Stimulated activated naive B cell treated with anti-CD40 and anti-IgM and Interleukin-4, amounts not matched to agents 10 μg/mL and 1 μg/mL and 100 μg/mL, for 72 hours (primary cell): Measurements from ENCODE around the gene VPS16.

Experiments
- ATAC-seq, 2 donors: fragments of 150-1000 bp; cut with Tn5 transposase; replicated peaks; 2 replicates each; pipeline ENCODE4 v1.10.0; 2021; ENCODE audit warnings: moderate library complexity in 1 of 2
- DNase-seq: peaks from one replicate; pipeline ENCODE4 v3.0.0; 2021
- H3K27ac Mint-ChIP-seq: one replicate; pipeline ENCODE4 v1.8.0; 2022; ENCODE audit warnings: mild to moderate bottlenecking, mixed read lengths
- H3K27me3 Mint-ChIP-seq, 2 donors: one replicate each; pipeline ENCODE4 v1.8.0; 2022; ENCODE audit warnings: mixed read lengths in 2 of 2
- H3K36me3 Mint-ChIP-seq, 2 donors: one replicate each; pipeline ENCODE4 v1.8.0; 2022; ENCODE audit warnings: mixed read lengths in 2 of 2, mild to moderate bottlenecking in 1 of 2
- H3K4me1 Mint-ChIP-seq, 2 donors: one replicate each; pipeline ENCODE4 v1.8.0; 2022; ENCODE audit warnings: mixed read lengths in 2 of 2, mild to moderate bottlenecking in 1 of 2
- H3K4me3 Mint-ChIP-seq, 2 donors: one replicate each; pipeline ENCODE4 v1.8.0; 2022; ENCODE audit warnings: mild to moderate bottlenecking in 2 of 2, mixed read lengths in 2 of 2, moderate library complexity in 1 of 2
- H3K9me3 Mint-ChIP-seq, 2 donors: one replicate each; pipeline ENCODE4 v1.8.0; 2022; ENCODE audit warnings: mixed read lengths in 2 of 2, mild to moderate bottlenecking in 1 of 2

The VPS16 gene

GRCh38 chr20:2874456-2874855 lies 33.9 kb downstream of the VPS16 start:
- no peak for DNase-seq
- H3K4me1 Mint-ChIP-seq, result peaks cover 51 to 70% of the 10 kb centered on the region in 2 donors
- H3K36me3 Mint-ChIP-seq, result peaks cover 7 to 16% of the 10 kb centered on the region in 2 donors
- H3K9me3 Mint-ChIP-seq, result no peaks in the 10 kb centered on the region
- H3K4me3 Mint-ChIP-seq, result peak overlapping the region; percentile 91 to 95
- peaks cover 0 to 5% of the 10 kb centered on the region in 2 donors for H3K27me3 Mint-ChIP-seq
- ATAC-seq, result no peak
- peak overlapping the region; percentile 63 for H3K27ac Mint-ChIP-seq

DNA sequence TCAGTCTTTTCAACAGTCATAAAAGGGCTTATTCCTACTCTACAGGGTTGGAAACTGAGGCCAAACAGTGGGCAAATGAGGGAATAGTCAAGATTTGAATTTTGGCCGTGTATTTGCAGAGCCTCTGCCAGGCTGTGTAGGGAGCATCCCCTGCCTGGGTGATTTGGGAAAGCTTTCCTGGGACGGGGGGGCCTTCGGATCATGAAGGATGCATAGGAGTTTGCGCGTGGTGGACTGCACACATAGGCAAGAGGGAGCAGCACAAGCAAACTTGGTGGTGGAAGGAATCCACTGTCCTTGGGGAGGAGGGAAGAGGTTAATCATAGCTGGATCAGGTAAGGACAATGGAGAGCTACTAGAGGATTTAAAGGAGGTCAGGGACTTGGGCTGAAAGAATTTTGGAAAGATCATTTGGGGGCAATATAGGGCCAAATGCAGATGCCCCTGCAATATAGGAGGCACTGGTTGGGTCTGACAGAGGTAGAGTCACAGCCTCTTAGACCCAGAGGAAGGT lies 35.2 kb downstream of the VPS16 start:
- Mint-ChIP-seq H3K36me3 (peaks cover 7 to 24% of the 10 kb centered on the region in 2 donors), H3K27me3 (peaks cover 0 to 5% of the 10 kb centered on the region in 2 donors), H3K4me3 (peak overlapping the region in 1 of 2 donors; percentile 17), H3K27ac (no peak overlapping the region), H3K9me3 (no peaks in the 10 kb centered on the region), H3K4me1 (peaks cover 51 to 70% of the 10 kb centered on the region in 2 donors)
- no peak for ATAC-seq
- no peak for DNase-seq

GRCh38 chr20:2878515-2878914 lies 38.0 kb downstream of the VPS16 start:
- Mint-ChIP-seq H3K9me3 (no peaks in the 10 kb centered on the region), H3K27me3 (no peaks in the 10 kb centered on the region), H3K4me1 (peaks cover 38 to 61% of the 10 kb centered on the region in 2 donors), H3K36me3 (peaks cover 7 to 31% of the 10 kb centered on the region in 2 donors), H3K27ac (no peak overlapping the region), H3K4me3 (no peak overlapping the region)
- no peak for DNase-seq
- no peak for ATAC-seq

DNA sequence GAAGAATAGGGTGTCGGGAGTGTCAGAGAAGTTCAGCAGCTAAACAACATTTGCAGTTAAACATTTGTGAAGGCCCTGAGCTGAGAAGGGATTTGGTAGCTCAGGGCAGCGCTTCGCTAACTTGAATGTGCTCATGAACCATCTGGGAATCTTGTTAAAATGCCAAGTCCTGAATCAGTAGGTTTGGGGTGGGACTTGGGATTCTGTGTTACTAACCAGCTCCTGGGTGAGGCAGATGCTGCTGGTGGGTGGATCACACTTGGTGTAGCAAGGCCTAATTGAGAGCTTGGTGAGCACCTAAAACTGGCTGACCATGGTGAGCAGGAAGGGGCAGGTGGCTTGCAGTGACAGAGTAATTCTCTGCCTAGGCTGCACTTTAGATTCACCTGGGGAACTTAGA lies 38.6 kb downstream of the VPS16 start:
- H3K36me3 Mint-ChIP-seq, result peaks cover 9 to 34% of the 10 kb centered on the region in 2 donors

GRCh38 chr20:2880650-2881049 lies 40.1 kb downstream of the VPS16 start:
- H3K27ac Mint-ChIP-seq, result no peak overlapping the region
- H3K4me1 Mint-ChIP-seq, result peaks cover 38 to 69% of the 10 kb centered on the region in 2 donors
- no peaks in the 10 kb centered on the region for H3K9me3 Mint-ChIP-seq
- peaks cover 8 to 31% of the 10 kb centered on the region in 2 donors for H3K36me3 Mint-ChIP-seq
- ATAC-seq (no peak), DNase-seq (no peak)
- H3K27me3 Mint-ChIP-seq, result no peaks in the 10 kb centered on the region
- no peak overlapping the region for H3K4me3 Mint-ChIP-seq

More for the DNA sequence above, 38.6 kb downstream of the VPS16 start:
- Mint-ChIP-seq H3K27me3 (no peaks in the 10 kb centered on the region), H3K9me3 (no peaks in the 10 kb centered on the region), H3K4me1 (peaks cover 42 to 67% of the 10 kb centered on the region in 2 donors), H3K4me3 (no peak overlapping the region), H3K27ac (no peak overlapping the region)
- ATAC-seq (no peak), DNase-seq (no peak)

- H3K27me3 Mint-ChIP-seq, result no peaks in the 10 kb centered on the region
- peak overlapping the region in 1 of 2 donors; percentile 19 for H3K4me3 Mint-ChIP-seq
- ATAC-seq (peak; percentile 43 to 47), DNase-seq (no peak)
- H3K4me1 Mint-ChIP-seq, result peaks cover 37 to 76% of the 10 kb centered on the region in 2 donors
- H3K36me3 Mint-ChIP-seq, result peaks cover 3 to 26% of the 10 kb centered on the region in 2 donors
- H3K9me3 Mint-ChIP-seq, result no peaks in the 10 kb centered on the region
- H3K27ac Mint-ChIP-seq, result no peak overlapping the region
These were observed 43.4 kb downstream of the VPS16 start for GRCh38 chr20:2883726-2884637.

DNA sequence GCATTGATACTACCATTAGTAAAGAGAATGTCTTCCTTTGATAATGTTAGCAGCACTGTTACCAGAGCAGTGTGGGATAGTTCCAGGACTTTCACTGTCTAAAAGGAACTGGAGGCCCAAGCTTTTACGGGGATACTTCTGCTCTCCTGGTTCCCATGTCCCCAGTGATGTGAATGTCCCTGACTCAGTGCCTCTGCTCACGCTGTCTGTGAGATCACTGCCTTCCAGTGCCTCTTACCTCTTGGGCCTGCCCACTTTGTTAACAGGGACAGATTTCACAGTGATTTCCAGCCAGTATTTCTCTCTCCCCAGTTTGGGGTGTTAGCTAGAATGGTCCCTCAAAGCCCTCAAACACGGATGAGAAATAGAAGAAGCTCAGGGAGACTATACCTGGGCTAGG lies 47.2 kb downstream of the VPS16 start:
- ATAC-seq, result no peak
- Mint-ChIP-seq H3K4me1 (peaks cover 38 to 73% of the 10 kb centered on the region in 2 donors), H3K9me3 (no peaks in the 10 kb centered on the region), H3K27ac (no peak overlapping the region), H3K36me3 (peaks cover 3 to 21% of the 10 kb centered on the region in 2 donors), H3K27me3 (no peaks in the 10 kb centered on the region), H3K4me3 (no peak overlapping the region)
- no peak for DNase-seq

- ATAC-seq (no peak), DNase-seq (no peak)
- H3K27ac Mint-ChIP-seq, result peak overlapping the region; percentile 15
- no peak overlapping the region for H3K4me3 Mint-ChIP-seq
- H3K4me1 Mint-ChIP-seq, result peaks cover 38 to 73% of the 10 kb centered on the region in 2 donors
- H3K36me3 Mint-ChIP-seq, result peaks cover 3 to 21% of the 10 kb centered on the region in 2 donors
- H3K9me3 Mint-ChIP-seq, result no peaks in the 10 kb centered on the region
- H3K27me3 Mint-ChIP-seq, result no peaks in the 10 kb centered on the region
These were observed 47.8 kb downstream of the VPS16 start for GRCh38 chr20:2888224-2888955.

GRCh38 chr20:2889209-2889608 lies 48.7 kb downstream of the VPS16 start:
- Mint-ChIP-seq H3K4me3 (no peak overlapping the region), H3K9me3 (no peaks in the 10 kb centered on the region), H3K27ac (no peak overlapping the region), H3K36me3 (peaks cover under 1 to 19% of the 10 kb centered on the region in 2 donors), H3K4me1 (peaks cover 35 to 69% of the 10 kb centered on the region in 2 donors), H3K27me3 (no peaks in the 10 kb centered on the region)
- ATAC-seq (no peak), DNase-seq (no peak)

- Mint-ChIP-seq H3K4me3 (no peak overlapping the region), H3K27ac (no peak overlapping the region), H3K36me3 (peaks cover 4 to 20% of the 10 kb centered on the region in 2 donors), H3K4me1 (peaks cover 33 to 66% of the 10 kb centered on the region in 2 donors), H3K9me3 (no peaks in the 10 kb centered on the region), H3K27me3 (no peaks in the 10 kb centered on the region)
- DNase-seq (no peak), ATAC-seq (no peak)
These were observed 49.3 kb downstream of the VPS16 start for GRCh38 chr20:2889797-2890196.

DNA sequence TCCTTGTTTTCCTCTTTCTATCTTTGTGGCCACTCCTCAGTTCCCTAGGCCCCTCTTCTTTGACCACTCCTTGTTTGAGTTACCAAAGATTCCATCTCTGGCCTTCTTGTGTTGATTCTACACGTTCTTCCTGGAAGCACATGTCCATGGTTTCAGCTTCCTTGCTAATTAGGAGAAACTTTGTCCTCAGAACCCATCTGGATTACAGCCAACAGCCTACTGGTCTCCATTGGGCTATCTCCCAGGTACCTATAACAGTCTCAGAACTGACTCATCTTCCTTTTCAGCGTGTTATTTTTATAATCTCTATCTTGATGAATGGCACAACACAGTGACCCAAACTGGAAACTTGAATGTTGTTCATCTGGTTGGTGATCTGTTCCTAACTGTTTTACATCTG lies 50.2 kb downstream of the VPS16 start:
- Mint-ChIP-seq H3K36me3 (peaks cover 6 to 19% of the 10 kb centered on the region in 2 donors), H3K4me3 (no peak overlapping the region), H3K4me1 (peaks cover 28 to 56% of the 10 kb centered on the region in 2 donors), H3K27ac (peak overlapping the region; percentile 39), H3K9me3 (no peaks in the 10 kb centered on the region), H3K27me3 (no peaks in the 10 kb centered on the region)
- ATAC-seq (no peak), DNase-seq (no peak)

GRCh38 chr20:2891343-2891742 lies 50.8 kb downstream of the VPS16 start:
- peaks cover 7 to 21% of the 10 kb centered on the region in 2 donors for H3K36me3 Mint-ChIP-seq
- H3K27me3 Mint-ChIP-seq, result no peaks in the 10 kb centered on the region
- H3K27ac Mint-ChIP-seq, result peak overlapping the region; percentile 39
- no peak overlapping the region for H3K4me3 Mint-ChIP-seq
- H3K4me1 Mint-ChIP-seq, result peaks cover 27 to 53% of the 10 kb centered on the region in 2 donors
- DNase-seq (no peak), ATAC-seq (no peak)
- no peaks in the 10 kb centered on the region for H3K9me3 Mint-ChIP-seq

DNA sequence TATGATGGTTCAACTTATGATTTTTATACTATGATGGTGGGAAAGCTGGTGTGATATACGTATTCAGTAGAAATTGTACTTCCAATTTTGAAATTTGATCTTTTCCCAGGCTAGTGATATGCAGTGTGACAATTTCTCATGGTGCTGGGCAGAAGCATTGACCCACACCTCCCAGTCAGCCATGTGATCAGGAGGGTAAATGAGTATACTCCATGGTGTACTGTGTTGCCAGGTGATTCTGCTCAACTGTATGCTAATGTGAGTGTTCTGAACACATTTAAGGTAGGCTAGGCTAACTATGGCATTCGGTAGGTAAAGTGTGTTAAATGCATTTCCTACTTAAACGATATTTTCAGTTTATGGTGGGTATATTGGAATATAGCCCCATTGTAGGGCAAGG lies 51.8 kb downstream of the VPS16 start:
- H3K4me1 Mint-ChIP-seq, result peaks cover 26 to 55% of the 10 kb centered on the region in 2 donors
- no peak overlapping the region for H3K4me3 Mint-ChIP-seq
- no peaks in the 10 kb centered on the region for H3K9me3 Mint-ChIP-seq
- H3K27ac Mint-ChIP-seq, result no peak overlapping the region
- no peaks in the 10 kb centered on the region for H3K27me3 Mint-ChIP-seq
- ATAC-seq, result no peak
- DNase-seq, result no peak
- H3K36me3 Mint-ChIP-seq, result peaks cover 11 to 28% of the 10 kb centered on the region in 2 donors

DNA sequence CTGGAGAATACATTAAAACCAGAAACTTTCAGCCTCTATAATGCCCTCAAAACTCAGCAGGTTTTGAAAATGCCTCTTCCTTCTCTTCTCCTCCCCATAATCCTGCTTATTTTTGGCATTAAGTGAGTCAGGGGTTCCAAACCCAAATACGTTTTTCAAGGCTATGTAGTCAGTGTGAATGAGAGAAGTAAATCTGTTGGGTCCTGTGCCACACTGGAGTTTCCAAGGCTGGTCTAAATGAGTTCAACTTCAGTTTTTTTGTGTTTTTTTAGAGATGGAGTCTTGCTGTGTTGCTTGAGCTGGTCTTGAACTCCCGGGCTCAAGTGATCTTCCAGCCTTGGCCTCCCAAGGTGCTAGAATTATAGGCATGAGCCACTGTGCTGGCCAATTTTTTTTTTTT lies 53.7 kb downstream of the VPS16 start:
- no peaks in the 10 kb centered on the region for H3K9me3 Mint-ChIP-seq
- H3K36me3 Mint-ChIP-seq, result peaks cover 11 to 28% of the 10 kb centered on the region in 2 donors
- no peak overlapping the region for H3K4me3 Mint-ChIP-seq
- H3K27me3 Mint-ChIP-seq, result no peaks in the 10 kb centered on the region
- ATAC-seq (no peak), DNase-seq (no peak)
- H3K27ac Mint-ChIP-seq, result no peak overlapping the region
- peaks cover 18 to 47% of the 10 kb centered on the region in 2 donors for H3K4me1 Mint-ChIP-seq
